Measurements from ENCODE around the gene ADARB2. TPM values are rescaled to one million over a fixed set of nuclear protein-coding genes. Genes with fewer than 3 reads are reported as not detected.

ADARB2 gene
- total and polyA plus RNA-seq, 10 of the 15 experiments (the other 5 are each of a cell fraction or from before 2014, with no cell fraction given) = 0.02 to 4.1 (median 0.76) TPM

GRCh38 chr10:1392127-1392526 is 345.2 kb downstream of the ADARB2 start:
- Histone ChIP-seq H3K4me2 (ENCODE audit: control insufficient read depth, insufficient read depth) (no peak overlapping the region), H2AFZ (ENCODE audit: control insufficient read depth, low read depth, low read length) (no peak overlapping the region), H3K4me3 (no peak overlapping the region), H3K79me2 (ENCODE audit: control insufficient read depth, insufficient read depth, low read length) (no peaks in the 10 kb centered on the region), H3K36me3 (ENCODE audit: control insufficient read depth in 2 of 2, insufficient read depth in 2 of 2, low read length in 1 of 2) (no peaks in the 10 kb centered on the region), H3K4me1 (ENCODE audit: control insufficient read depth, insufficient read depth, low read length) (no peaks in the 10 kb centered on the region), H3K27me3 (replicated peaks in 1 of 2; ENCODE audit: control insufficient read depth in 2 of 2, insufficient read depth in 2 of 2, low read length in 1 of 2) (no peaks in the 10 kb centered on the region), H4K20me1 (ENCODE audit: control insufficient read depth, insufficient read depth) (no peaks in the 10 kb centered on the region), H3K9ac (ENCODE audit: control insufficient read depth, insufficient read depth, low read length) (no peak overlapping the region), H3K27ac (ENCODE audit: control insufficient read depth, insufficient read depth) (no peak overlapping the region), H3K9me3 (replicated peaks; ENCODE audit: control insufficient read depth, insufficient read depth, low read length) (no peaks in the 10 kb centered on the region)
- 6% methylated on average over 4 of the region's 4 CpGs for WGBS (ENCODE audit: insufficient coverage, insufficient replicate concordance, low lambda C conversion rate, missing lambda C conversion rate)
- CTCF ChIA-PET = no interaction called here
- intact Hi-C loops (cut with micrococcal nuclease; ENCODE audit: unreplicated experiment) = no loop called here
- no peak for ATAC-seq
- TF ChIP-seq TBL1XR1 (IDR thresholded peaks at IDR 0.05; ENCODE audit: low read depth, low read length) (no peak), HDAC2 (IDR thresholded peaks at IDR 0.05) (no peak), ETV6 (conservative IDR thresholded peaks at IDR 0.05 in 1 of 2, IDR thresholded peaks at IDR 0.05 in 1 of 2; ENCODE audit: borderline replicate concordance in 1 of 2, low read depth in 1 of 2) (no peak)
- SMC1A ChIA-PET (ENCODE audit: uncharacterized antibody, unreplicated experiment) = no interaction called here
- no peak for DNase-seq (ENCODE audit: low read depth, low spot score)
- BruUV-seq (replicated peaks) = no TSS peak
- RAD21 ChIA-PET (ENCODE audit: unreplicated experiment) = no interaction called here
- in situ Hi-C loops (cut with MboI) = no loop called here
- POLR2A ChIA-PET = no interaction called here
- FAIRE-seq = no peak

- H3K4me1 ChIP-seq (ENCODE audit: control insufficient read depth, insufficient read depth, low read length) = no peaks in the 10 kb centered on the region
- no TSS peak for BruUV-seq (replicated peaks)
- RAD21 ChIA-PET (ENCODE audit: unreplicated experiment) = no interaction called here
- H3K27ac ChIP-seq (ENCODE audit: control insufficient read depth, insufficient read depth) = no peak overlapping the region
- 9% methylated on average over 3 of the region's 3 CpGs for WGBS (ENCODE audit: insufficient coverage, insufficient replicate concordance, low lambda C conversion rate, missing lambda C conversion rate)
- no peaks in the 10 kb centered on the region for H3K27me3 ChIP-seq (replicated peaks in 1 of 2; ENCODE audit: control insufficient read depth in 2 of 2, insufficient read depth in 2 of 2, low read length in 1 of 2)
- H3K36me3 ChIP-seq (ENCODE audit: control insufficient read depth in 2 of 2, insufficient read depth in 2 of 2, low read length in 1 of 2) = no peaks in the 10 kb centered on the region
- CTCF ChIA-PET = no interaction called here
- SMC1A ChIA-PET (ENCODE audit: uncharacterized antibody, unreplicated experiment) = interaction anchor here (1.1 to 1.2 kb wide), 2 partner anchors 24 to 146 kb away, joined by 3 read pairs; no protein-coding TSS in a partner anchor
- H3K4me2 ChIP-seq (ENCODE audit: control insufficient read depth, insufficient read depth) = no peak overlapping the region
- H3K79me2 ChIP-seq (ENCODE audit: control insufficient read depth, insufficient read depth, low read length) = no peaks in the 10 kb centered on the region
- no peak overlapping the region for H3K4me3 ChIP-seq
- FAIRE-seq (no peak), DNase-seq (ENCODE audit: low read depth, low spot score) (no peak), ATAC-seq (no peak)
- intact Hi-C loops (cut with micrococcal nuclease; ENCODE audit: unreplicated experiment) (no loop called here), in situ Hi-C loops (cut with MboI) (no loop called here)
- no peaks in the 10 kb centered on the region for H4K20me1 ChIP-seq (ENCODE audit: control insufficient read depth, insufficient read depth)
- H3K9ac ChIP-seq (ENCODE audit: control insufficient read depth, insufficient read depth, low read length) = no peak overlapping the region
- no peak overlapping the region for H2AFZ ChIP-seq (ENCODE audit: control insufficient read depth, low read depth, low read length)
- TF ChIP-seq MEF2B (IDR thresholded peaks at IDR 0.05; ENCODE audit: partially characterized antibody, poor library complexity, severe bottlenecking) (no peak), NR2C2 (IDR thresholded peaks at IDR 0.05; ENCODE audit: borderline replicate concordance, control insufficient read depth, insufficient read length, low read depth) (no peak), CUX1 (IDR thresholded peaks at IDR 0.05; ENCODE audit: insufficient replicate concordance, low read depth, low read length) (no peak), YY1 (IDR thresholded peaks at IDR 0.05; ENCODE audit: low read depth, low read length) (no peak), FOS (IDR thresholded peaks at IDR 0.05; ENCODE audit: borderline replicate concordance, extremely low read depth, insufficient read length) (no peak), CEBPZ (IDR thresholded peaks at IDR 0.05; ENCODE audit: low read depth, low read length) (no peak)
- POLR2A ChIA-PET = no interaction called here
- H3K9me3 ChIP-seq (replicated peaks; ENCODE audit: control insufficient read depth, insufficient read depth, low read length) = no peaks in the 10 kb centered on the region
Measured at GRCh38 chr10:1390200-1390599, 347.1 kb downstream of the ADARB2 start.

Measured in GM12878 (cell line).